COLO668 (cell line): ENCODE results near the gene TSEN2.
"Not testable (repeated sequence)": the region's sequence is repeated elsewhere in the genome, so short reads cannot be mapped to it uniquely, and the experiment has no call there.

ENCODE experiments used
- DNase-seq: peaks from one replicate; lab custom pipeline; 2025; ENCODE audit not compliant: unreplicated experiment; lab: John Stamatoyannopoulos, UW

TSEN2 gene

DNA sequence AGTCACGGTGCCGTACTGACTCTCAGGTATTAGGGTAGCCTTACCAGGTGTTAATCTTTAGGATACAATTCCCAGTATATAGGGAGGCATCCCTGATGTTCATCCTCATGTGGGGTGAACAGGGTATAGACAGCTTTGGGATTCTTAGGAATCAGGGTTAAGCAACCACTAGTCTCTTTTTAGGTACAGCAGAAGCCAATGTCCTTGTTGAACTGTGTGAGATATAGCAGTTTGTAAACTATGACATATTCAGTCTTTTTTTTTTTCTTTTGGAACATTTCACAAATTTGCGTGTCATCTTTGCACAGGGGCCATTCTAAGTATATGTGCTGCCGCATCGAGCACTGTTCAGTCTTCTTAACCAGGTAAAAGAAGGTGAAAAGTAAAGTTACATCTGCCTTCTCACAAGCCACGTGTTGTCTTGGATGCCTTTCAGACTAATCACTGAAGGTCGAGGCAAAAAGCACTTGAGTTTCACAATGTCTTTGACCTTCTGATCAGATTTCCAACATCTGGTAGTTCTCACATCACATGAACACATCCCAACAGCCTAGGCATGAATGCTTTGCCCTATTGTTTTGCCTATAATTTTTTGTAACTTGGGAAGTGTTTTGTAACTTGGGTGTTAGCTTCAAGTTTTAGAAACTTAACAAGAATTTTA is 17.2 kb downstream of the TSEN2 start:
- no peak for DNase-seq

DNA sequence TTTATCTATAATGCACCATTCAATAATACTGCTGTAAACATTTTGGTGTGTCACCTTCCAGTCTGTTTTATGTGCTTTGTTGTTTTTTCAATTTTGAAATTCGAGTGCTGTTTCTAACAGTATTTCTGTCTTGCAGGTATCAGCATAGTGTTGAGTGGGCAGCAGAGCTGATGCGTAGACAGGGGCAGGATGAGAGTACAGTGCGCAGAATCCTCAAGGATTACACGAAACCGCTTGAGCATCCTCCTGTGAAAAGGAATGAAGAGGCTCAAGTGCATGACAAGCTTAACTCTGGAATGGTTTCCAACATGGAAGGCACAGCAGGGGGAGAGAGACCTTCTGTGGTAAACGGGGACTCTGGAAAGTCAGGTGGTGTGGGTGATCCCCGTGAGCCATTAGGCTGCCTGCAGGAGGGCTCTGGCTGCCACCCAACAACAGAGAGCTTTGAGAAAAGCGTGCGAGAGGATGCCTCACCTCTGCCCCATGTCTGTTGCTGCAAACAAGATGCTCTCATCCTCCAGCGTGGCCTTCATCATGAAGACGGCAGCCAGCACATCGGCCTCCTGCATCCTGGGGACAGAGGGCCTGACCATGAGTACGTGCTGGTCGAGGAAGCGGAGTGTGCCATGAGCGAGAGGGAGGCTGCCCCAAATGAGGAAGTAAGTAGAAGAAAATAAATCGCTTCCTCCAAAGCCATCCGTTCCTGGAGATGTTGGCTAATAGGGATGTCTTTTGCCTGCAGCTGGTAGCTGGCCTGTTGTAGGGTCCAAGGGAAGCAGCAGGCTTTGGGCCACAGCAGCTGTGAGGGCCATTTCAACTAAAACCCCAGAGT is 19.1 kb downstream of the TSEN2 start:
- DNase-seq = no peak

DNA sequence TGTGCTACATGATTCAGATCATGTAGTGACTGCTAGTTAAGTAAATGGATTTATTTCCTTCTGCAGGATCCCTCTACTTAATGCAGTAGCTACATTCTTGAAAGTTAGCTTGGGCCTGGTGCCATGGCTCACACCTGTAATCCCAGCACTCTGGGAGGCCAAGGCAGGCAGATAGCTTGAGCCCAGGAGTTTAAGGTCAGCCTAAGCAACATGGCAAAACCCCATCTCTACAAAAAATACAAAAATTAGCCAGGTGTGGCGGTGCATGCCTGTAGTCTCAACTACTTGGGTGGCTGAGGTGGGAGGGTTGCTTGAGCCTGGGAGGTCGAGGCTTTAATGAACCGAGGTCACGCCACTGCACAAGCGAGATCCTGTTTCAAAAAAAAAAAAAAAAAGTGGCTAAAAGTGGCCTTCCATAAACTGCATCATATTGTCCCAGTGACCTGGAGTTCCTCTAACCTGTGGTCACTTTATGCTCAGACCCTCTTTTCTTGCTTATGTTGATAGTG is 22.0 kb downstream of the TSEN2 start:
- DNase-seq = no peak

DNA sequence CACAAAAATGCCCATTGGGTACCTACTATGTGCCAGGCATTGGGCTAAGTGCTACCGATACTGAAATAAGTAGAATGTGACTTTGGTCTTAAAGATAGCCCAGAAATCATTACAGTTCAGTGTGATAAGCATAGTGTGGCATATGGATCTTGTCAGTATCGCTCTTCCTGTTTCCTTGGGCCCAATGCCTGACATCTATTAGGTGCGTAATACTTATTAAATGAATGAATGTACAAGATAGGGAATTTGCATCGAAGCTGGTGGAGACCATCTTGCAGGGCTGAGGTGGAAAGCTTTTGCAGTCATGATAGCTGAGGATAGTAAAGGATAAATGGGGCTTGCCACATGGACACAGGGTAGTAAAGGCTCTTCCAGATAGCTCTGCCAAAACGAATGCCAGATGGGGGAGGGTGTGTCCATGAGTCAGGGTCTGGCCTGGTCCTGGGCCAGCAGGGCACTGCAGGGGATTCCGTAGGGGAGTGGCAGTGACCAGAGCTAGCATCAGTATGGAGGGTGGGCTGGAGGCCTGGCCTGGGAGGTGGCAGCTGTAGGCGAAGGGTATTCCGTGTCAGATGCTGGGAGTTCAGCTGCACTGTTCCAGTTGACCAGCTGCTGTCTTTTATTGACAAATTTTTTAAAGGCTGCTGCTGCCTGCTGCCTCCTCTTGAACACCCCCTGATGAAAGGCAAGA is 23.5 kb downstream of the TSEN2 start:
- DNase-seq = no peak

DNA sequence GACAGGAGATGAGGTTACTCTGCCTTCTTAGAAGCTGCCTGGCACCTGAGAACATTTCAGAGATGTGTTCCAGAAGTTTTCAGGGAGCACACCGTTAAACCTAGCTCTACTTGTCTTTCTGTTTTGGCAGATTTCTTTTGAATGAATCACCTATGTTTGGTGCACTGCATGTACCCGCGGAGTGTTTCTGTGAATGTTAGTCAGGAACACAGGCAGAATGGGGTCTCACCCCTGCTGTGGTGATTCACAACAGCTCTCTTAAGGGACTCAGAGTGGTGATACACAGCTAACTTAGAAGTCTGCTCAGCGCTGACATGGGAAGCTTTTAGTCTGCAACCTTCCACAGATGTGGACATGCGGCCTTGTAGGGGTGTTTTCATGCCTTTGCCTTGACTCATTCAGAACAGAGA is 24.0 kb downstream of the TSEN2 start:
- no peak for DNase-seq

DNA sequence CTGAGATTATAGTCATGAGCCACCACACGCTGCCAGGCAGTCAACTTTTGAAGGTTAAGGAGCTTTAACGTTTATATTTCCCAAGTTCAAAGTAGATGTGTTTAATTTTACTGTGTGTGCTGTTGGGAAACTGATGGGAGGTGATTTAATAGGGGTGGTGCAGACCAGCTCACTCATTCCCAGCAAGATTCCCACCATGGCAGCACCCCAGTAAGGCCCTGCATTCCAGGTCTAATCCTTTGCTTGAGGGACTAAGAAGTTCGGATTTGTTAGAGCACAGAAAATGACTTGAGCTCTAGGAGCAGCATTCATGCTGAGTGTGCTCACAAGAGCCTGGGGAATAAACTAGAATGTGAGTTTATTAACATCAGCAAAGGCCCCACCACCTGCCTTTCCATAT is 25.2 kb downstream of the TSEN2 start:
- no peak for DNase-seq

DNA sequence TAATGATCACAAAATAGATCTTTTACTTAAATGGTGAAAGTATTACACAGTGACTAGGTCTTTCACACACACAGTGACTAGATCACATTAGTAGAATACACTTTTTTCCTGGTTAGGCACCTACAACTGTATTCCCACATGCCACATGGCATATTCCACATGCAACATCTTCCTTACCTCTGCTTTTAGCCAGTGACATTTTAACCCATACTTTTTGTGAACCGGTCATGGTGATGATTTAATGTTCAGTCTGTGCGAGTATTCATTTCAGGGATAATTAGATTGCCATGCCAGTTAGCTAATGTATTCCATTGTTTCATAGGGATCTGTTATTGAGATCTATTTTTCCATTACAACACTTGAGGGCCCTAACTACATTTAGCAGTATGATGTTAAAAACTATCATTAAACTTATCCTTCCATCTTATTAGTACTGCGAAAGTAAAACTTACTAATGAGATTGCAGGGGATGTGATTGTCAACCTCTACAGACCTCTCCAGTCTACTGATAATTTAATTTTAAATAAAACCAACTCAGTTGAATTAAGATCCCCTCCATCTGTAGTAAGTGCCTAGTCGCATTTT is 28.3 kb downstream of the TSEN2 start:
- no peak for DNase-seq

DNA sequence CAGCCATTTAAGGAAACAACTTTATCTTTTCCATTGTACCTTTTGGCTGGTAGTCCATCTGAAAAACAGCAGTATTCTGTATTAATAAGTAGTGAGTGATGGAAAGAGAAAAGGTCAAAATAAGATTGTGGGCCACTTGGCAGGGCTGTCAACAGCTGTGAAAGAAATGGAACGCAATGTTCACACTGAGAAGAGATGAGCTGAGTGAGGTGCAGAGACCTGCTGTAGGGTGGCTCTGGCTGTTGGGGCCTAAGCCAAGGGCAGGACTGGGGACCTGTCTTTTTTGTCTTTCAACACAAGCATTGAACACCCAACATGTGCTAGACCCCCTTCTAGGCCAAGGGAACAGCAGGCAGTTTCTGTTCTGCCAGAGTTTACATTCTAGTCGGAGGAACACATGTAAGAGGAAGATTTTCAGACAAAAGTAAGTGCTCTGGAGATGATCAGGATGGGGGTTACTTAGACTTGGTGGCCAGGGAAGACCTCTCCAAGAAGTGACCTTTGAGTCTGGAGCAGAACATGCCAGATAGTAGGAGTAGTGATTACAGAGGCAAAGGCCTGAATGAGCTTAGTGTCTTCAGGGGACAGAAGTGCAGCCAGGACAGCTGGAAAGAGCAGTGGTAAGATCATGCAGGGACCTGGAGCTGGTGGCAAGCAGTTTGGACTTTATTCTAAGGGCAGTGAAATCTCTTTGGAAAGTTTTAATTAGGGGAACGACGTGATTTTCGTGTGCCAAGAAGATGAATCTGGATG is 29.6 kb downstream of the TSEN2 start:
- DNase-seq = no peak

DNA sequence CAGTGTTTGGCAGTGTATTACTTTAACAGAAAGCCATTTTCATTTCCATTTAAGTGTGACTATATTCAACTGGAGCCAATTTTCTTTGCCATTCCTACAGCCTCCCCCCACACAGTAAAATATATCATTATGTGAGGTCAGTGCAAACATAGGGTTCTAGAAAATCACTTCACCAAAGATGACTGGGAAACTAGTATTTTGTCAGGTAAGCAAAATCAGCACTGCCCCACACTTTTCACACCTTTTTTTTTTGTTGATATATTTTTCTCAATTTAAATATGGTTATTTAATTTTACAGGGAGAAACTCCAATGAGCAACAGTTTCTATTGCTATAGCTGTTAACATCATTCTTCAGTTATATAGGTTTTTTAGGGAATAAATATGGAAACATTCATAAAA is 31.4 kb downstream of the TSEN2 start:
- no peak for DNase-seq

DNA sequence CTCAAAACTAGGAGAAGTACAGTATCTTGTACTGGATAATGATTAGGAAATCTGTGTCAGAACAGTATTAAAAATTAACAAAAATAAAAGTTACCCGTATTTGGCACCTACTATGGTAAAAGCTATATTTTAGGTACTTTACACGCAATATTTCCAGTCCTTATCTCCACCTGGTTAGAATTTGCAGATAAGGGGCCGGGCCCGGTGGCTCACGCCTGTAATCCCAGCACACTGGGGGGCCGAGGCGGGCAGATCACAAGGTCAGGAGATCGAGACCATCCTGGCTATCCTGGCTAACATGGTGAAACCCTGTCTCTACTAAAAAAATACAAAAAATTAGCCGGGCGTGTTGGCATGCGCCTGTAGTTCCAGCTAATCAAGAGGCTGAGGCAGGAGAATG is 32.6 kb downstream of the TSEN2 start:
- no peak for DNase-seq

DNA sequence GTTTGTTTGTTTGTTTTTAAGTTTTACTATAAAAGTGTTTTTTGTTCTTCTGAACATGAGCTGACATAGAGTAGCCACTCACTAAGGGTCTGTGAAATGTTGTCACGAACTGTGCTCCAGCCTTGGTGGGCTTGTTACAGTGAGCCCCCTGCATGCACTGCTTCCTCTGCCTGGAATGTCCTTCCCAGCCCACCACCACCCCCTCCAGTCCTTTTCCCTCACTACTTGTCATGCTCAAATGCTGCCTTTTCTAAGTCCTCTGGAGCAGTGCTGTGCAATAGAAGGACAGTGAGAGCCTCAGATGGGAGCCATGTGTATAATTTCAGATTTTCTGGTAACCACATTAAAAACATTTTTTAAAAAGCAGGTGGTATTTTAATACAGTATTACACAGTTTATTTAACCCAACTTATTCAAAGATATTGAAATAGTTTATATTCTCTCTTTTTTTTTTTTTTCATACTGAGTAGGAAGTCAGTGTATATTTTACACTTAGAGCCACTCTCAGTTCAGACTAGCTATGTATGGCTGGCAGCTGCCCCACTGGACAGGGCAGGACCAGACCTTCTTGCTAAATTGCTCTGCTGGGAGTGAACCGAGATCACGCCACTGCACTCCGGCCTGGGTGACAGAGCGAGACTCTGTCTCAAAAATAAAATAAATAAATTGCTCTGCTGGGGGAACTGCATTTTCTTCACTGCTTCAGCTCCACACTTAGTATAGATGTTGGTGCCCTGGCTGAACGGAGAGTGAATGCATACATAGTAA is 34.2 kb downstream of the TSEN2 start:
- no peak for DNase-seq

DNA sequence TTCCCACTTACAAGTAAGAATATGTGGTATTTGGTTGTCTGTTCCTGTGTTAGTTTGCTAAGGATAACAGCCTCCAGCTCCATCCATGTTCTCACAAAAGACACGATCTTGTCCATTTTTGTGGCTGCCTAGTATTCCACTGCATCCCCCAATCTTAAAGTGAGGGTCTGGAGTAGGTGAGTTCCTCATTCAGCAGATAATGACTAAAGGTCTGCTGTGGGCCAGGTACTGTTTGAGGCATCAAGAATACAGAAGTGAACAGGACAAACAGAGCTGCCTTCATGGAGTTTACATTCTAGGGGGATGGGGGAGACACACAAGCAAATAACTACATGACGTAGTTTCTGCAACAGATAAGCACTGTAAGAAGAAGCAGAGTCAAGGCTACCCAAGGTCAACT is 36.7 kb downstream of the TSEN2 start:
- no peak for DNase-seq

DNA sequence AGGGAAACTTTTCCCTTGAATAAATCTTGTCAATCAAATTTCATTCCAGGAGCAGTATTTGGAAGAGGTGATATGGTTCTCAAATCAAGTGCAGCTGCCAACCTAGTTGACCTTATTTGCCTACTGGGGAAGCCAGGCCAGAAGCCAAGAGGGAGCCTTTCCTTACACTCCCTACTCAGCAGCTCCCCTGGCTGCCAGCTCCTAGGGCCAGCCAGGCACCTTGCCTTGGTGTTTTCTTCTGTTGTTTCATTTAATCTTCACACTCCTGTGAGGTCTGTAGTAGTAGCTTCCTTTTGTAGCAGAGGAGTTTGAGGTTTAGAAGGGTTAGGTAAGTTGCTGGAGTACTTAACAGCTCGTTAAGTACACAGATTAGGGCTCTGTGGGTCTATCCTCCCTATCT is 38.4 kb downstream of the TSEN2 start:
- DNase-seq = no peak

DNA sequence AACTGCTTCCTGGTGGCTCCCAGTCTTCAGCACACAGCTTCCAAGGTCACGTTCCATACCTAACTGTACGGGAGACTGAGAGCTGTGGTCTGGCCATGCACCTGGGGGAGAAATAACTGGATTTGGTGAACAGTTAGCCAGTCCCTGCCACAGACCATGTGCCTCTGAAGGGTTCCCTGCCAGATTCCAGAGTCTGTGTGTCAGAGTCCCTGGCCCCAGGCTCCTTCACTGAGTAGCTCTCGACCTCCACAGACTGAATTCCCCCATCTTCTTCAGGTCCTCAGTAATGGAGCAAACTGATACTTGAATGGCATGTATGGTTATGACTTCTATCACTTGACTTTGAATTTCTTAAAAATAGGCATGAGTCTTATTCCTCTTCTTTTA is 43.5 kb downstream of the TSEN2 start:
- no peak for DNase-seq

DNA sequence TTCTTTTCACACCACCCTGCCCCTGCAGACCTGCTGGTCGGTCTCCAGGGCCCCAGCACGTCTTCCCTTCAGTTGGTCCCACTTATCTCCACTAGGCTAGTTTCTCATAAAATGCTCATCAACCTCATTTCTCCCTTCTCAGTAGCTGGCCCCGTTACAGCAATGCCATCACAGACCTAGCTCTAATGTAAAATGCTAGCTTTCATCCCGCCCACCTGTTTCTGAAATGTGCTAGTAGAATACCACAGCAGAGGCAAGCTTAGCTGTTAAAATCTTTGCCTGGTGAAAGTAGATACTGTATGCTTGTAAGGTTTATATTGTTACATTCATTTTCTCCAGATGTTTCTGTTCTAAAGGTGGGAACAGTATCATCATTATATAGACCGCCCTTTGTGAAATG is 47.9 kb downstream of the TSEN2 start:
- DNase-seq = no peak

DNA sequence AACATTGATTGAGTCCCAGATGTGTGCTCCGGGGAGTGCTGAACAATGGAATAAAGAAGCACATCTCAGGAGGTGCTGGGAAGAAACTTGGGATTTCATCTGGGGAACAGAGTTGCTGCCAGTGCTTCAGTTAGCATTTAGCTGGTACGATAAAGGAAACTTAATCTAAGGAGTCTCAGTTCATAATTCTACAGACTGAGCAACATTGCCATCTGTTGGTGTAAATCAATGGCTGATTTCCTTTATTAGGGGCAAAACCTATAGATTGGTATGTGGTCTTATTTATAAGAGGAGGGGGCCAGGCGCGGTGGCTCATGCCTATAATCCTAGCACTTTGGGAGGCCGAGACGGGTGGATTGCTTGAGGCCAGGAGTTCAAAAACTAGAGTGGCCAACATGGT is 52.1 kb downstream of the TSEN2 start:
- DNase-seq = no peak

DNA sequence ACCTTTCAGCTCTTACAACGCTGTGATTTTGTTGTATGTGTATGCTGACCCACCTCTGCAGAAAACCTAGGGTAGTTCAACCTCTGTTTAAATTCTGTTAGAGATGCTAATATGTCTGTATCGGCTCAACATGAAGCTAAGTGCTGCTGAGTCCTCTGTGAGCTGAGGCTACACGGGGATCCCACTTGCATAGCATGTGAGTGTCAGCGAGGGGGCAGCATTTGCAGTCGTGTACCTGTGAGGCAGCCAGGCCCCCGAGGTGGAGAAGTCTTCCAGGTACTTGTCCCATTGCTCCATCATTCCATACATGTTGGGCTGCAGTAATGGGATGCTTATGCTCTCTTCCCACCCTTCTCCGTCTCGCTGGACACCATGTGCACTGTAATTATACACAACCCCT is 57.3 kb downstream of the TSEN2 start:
- no peak for DNase-seq

DNA sequence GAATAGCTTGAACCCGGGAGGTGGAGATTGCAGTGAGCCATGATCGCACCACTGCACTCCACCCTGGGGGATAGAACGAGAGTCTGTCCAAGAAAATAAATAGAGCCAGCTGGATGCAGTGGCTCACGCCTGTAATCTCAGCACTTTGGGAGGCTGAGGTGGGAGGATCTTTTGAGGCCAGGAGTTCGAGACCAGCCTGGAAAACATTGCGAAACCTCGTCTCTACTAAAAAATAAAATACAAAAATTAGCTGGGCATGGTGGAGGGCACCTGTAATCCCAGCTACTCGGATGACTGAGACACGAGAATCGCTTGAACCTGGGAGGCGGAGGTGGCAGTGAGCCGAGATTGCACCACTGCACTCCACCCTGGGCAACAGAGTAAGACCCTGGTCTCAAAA is 59.2 kb downstream of the TSEN2 start:
- DNase-seq = not testable (repeated sequence)

DNA sequence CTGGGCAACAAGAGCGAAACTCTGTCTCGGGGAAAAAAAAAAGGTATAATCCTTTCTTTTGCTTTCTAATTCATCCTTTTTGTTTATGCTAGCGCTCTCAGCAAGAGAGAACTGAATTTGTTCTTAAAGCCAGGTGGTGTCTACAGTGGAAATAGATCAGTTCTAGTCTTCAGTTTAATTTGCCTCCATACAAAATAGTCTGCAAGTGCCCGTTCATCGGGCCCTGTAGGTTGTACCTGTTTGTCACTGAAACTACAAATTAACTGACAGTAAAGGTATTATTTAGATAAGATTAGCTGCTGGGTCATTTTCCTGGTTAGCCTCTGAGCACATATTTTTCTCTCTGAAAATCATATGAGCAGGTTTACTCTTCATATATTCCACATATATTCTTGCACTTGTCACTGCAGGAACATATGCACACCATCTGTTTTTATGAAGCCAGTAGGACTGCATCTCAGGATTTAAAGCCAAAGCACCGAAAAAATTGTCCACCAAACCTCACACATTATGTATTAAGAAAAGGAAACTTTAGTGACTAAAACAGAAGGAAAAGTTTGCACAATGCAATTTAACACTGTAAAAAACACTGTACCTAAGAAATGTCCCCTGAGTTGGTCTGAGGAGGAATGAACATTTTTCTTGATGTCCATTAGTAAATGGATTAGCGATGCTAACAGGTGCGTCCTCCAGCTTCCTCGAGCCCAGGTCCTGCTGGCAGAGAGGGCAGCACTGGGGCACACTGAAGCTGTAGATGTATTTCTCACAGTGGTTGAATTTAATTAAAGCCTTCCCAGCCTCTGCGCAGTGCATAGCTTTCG is 60.6 kb downstream of the TSEN2 start:
- no peak for DNase-seq
